ENCODE results near the gene EVI5. TPM values are rescaled to one million over a fixed set of nuclear protein-coding genes. Genes with fewer than 3 reads are reported as not detected.
"Not testable (repeated sequence)": the region's sequence is repeated elsewhere in the genome, so short reads cannot be mapped to it uniquely, and the experiment has no call there.

Gene EVI5
- polyA plus RNA-seq, 2 of the 4 experiments (the other 2 are of a cell fraction): 10.2 to 10.4 TPM

DNA sequence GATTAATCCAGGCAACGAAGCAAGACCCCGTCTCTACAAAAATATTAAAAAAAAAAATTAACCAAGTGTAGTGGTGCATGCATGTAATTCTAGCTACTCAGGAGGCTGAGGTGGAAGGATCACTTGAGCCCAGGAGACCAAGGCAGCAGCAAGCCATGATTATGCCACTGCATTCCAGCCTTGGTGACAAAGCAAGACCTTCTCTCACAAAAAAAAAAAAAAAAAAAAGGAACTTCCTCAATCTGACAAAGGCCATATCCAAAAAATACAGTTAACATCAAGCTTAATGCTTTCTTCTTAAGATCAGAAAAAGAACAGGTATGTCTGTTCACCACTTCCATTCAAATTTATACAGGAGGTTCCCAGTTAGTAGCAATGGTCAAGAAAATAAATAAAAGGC lies 54.4 kb downstream of the EVI5 start:
- FAIRE-seq: no peak
- ChIA-PET CTCF (no interaction called here), POLR2A (no interaction called here)
- Histone ChIP-seq H3K9me3 (no peaks in the 10 kb centered on the region), H3K4me3 (no peak overlapping the region), H3K4me1 (0 out of 3 replicates have a peak, but pooled peaks cover 8% of the 10 kb centered on the region), H3K4me2 (no peak overlapping the region), H3K27ac (no peak overlapping the region)
- TF ChIP-seq JUN (IDR thresholded peaks at IDR 0.05) (no peak), ZFP36 (IDR thresholded peaks at IDR 0.05; ENCODE audit: borderline replicate concordance, partially characterized antibody) (no peak)
- 76% methylated on average over 2 of the region's 2 CpGs for WGBS (ENCODE audit: missing lambda C conversion rate)
- ATAC-seq: no peak
- no peak for DNase-seq (ENCODE audit: low read depth in 1 of 2, low spot score in 1 of 2)

DNA sequence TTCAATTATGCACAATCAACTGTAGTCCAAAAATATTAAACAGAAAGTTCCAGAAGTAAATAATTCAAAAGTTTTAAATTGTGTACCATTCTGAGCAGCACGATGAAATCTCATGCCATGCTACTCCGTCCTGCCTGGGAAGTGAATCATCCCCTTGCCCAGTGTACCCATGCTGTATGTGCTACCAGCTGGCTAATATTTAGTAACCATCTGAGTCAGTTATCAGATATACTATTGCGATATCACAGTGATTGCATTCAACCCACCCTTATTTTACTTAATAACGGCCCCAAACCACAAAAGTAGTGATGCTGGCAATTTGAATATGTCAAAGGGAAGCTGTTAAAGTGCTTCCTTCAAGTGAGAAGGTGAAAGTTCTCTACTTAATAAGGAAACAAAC lies 56.2 kb downstream of the EVI5 start:
- 72% methylated on average over 4 of the region's 4 CpGs for WGBS (ENCODE audit: missing lambda C conversion rate)
- TF ChIP-seq CEBPB (IDR thresholded peaks at IDR 0.05) (peak; percentile 17; a peak in 2 of 4 replicates), FOSL2 (IDR thresholded peaks at IDR 0.05) (no peak), FOSL2 (CRISPR knock-in tag; IDR thresholded peaks at IDR 0.05) (no peak), HDAC2 (IDR thresholded peaks at IDR 0.05) (no peak)
- FAIRE-seq: no peak
- DNase-seq (ENCODE audit: low read depth in 1 of 2, low spot score in 1 of 2): peak in 1 of 2 experiments; percentile 7
- H3K4me1 ChIP-seq: 0 out of 3 replicates have a peak, but pooled peaks cover 8% of the 10 kb centered on the region
- H3K27ac ChIP-seq: peak overlapping the region in 1 of 2 experiments; percentile 70; a peak in 2 of 6 replicates
- peak; percentile 64 to 90 for ATAC-seq
- H3K4me3 ChIP-seq: no peak overlapping the region
- POLR2A ChIA-PET: no interaction called here
- no peaks in the 10 kb centered on the region for H3K9me3 ChIP-seq
- H3K4me2 ChIP-seq: no peak overlapping the region
- CTCF ChIA-PET: no interaction called here

DNA sequence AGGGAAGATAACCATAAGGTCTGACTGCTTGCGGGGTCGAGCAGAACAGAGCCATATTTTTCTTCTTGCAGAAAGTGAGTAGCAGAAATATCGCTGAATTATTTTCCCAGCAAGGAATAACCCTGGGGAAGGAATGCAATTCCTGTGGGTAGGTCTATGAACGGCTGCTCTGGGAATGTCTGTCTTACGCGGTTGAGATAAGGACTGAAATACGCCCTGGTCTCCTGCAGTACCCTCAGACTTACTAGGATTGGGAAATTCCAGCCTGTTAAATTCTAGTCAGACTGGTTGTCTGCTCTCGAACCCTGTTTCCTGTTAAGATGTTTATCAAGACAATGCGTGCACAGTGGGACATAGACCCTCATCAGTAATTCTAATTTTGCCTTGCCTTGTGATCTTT lies 61.2 kb downstream of the EVI5 start:
- H3K4me1 ChIP-seq; H3K27ac ChIP-seq; POLR2A ChIA-PET; CTCF ChIA-PET; DNase-seq (ENCODE audit: low read depth in 1 of 2, low spot score in 1 of 2); H3K9me3 ChIP-seq; FAIRE-seq; H3K4me2 ChIP-seq; H3K4me3 ChIP-seq; ATAC-seq: not testable (repeated sequence)
- WGBS (ENCODE audit: missing lambda C conversion rate): 87% methylated on average over 9 of the region's 9 CpGs

- Histone ChIP-seq H3K4me1 (no peaks in the 10 kb centered on the region), H3K9me3 (no peaks in the 10 kb centered on the region), H3K4me2 (no peak overlapping the region), H3K27ac (no peak overlapping the region), H3K4me3 (no peak overlapping the region)
- no peak for DNase-seq (ENCODE audit: low read depth in 1 of 2, low spot score in 1 of 2)
- FAIRE-seq: no peak
- TF ChIP-seq PHF8 (IDR thresholded peaks at IDR 0.05; ENCODE audit: borderline replicate concordance, low read depth) (no peak), HDAC2 (IDR thresholded peaks at IDR 0.05) (no peak), JUN (IDR thresholded peaks at IDR 0.05) (no peak), MAFK (IDR thresholded peaks at IDR 0.05; ENCODE audit: partially characterized antibody) (peak; percentile 6)
- ChIA-PET CTCF (no interaction called here), POLR2A (no interaction called here)
- ATAC-seq: no peak
Observed at GRCh38 chr1:92721886-92722285, 63.0 kb downstream of the EVI5 start.

DNA sequence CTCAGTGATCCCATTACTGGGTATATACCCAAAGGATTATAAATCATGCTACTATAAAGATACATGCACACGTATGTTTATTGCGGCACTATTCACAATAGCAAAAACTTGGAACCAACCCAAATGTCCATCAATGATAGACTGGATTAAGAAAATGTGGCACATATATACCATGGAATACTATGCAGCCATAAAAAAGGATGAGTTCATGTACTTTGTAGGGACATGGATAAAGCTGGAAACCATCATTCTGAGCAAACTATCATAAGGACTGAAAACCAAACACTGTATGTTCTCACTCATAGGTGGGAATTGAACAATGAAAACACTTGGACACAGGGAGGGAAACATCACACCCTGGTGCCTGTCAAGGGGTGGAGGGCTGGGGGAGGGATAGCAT lies 63.8 kb downstream of the EVI5 start:
- CTCF ChIA-PET; H3K27ac ChIP-seq; DNase-seq (ENCODE audit: low read depth in 1 of 2, low spot score in 1 of 2); FAIRE-seq; H3K4me3 ChIP-seq; H3K4me1 ChIP-seq; H3K4me2 ChIP-seq; ATAC-seq; POLR2A ChIA-PET; H3K9me3 ChIP-seq: not testable (repeated sequence)
- 100% methylated on average over 2 of the region's 2 CpGs for WGBS (ENCODE audit: missing lambda C conversion rate)

GRCh38 chr1:92715476-92715951 lies 69.4 kb downstream of the EVI5 start:
- H3K4me2 ChIP-seq; POLR2A ChIA-PET; DNase-seq (ENCODE audit: low read depth in 1 of 2, low spot score in 1 of 2); H3K27ac ChIP-seq; FAIRE-seq; H3K9me3 ChIP-seq; CTCF ChIA-PET; ATAC-seq; H3K4me3 ChIP-seq: not testable (repeated sequence)
- WGBS (ENCODE audit: missing lambda C conversion rate): 95% methylated on average over 7 of the region's 16 CpGs
- H3K4me1 ChIP-seq: peaks cover 18% of the 10 kb centered on the region

- ATAC-seq (no peak), FAIRE-seq (no peak), DNase-seq (ENCODE audit: low read depth in 1 of 2, low spot score in 1 of 2) (no peak)
- 59% methylated on average over 2 of the region's 2 CpGs for WGBS (ENCODE audit: missing lambda C conversion rate)
- Histone ChIP-seq H3K27ac (no peak overlapping the region), H3K4me3 (no peak overlapping the region), H3K4me2 (peak overlapping the region; percentile 40; the same call in 1 of the 3 replicates), H3K9me3 (no peaks in the 10 kb centered on the region), H3K4me1 (peaks cover 32% of the 10 kb centered on the region)
- CTCF ChIA-PET: interaction anchor here (0.7 kb wide), 1 partner anchor 19 kb away, joined by 3 read pairs; no protein-coding TSS in a partner anchor
- POLR2A ChIA-PET: no interaction called here
- TF ChIP-seq, protein P1, sequence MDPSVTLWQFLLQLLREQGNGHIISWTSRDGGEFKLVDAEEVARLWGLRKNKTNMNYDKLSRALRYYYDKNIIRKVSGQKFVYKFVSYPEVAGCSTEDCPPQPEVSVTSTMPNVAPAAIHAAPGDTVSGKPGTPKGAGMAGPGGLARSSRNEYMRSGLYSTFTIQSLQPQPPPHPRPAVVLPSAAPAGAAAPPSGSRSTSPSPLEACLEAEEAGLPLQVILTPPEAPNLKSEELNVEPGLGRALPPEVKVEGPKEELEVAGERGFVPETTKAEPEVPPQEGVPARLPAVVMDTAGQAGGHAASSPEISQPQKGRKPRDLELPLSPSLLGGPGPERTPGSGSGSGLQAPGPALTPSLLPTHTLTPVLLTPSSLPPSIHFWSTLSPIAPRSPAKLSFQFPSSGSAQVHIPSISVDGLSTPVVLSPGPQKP (IDR thresholded peaks at IDR 0.05; ENCODE audit: low read depth, low read length): no peak
- TF ChIP-seq NPAS2 (CRISPR knock-in tag; IDR thresholded peaks at IDR 0.05; ENCODE audit: borderline replicate concordance) (no peak), CHD2 (IDR thresholded peaks at IDR 0.05; ENCODE audit: low read length, partially characterized antibody) (no peak), CTCF (IDR thresholded peaks at IDR 0.05) (no peak), POLR2AphosphoS2 (conservative IDR thresholded peaks at IDR 0.05; ENCODE audit: low read length) (no peak), POLR2A (IDR thresholded peaks at IDR 0.05; ENCODE audit: low read length) (no peak)
- TF ChIP-seq, protein P2, sequence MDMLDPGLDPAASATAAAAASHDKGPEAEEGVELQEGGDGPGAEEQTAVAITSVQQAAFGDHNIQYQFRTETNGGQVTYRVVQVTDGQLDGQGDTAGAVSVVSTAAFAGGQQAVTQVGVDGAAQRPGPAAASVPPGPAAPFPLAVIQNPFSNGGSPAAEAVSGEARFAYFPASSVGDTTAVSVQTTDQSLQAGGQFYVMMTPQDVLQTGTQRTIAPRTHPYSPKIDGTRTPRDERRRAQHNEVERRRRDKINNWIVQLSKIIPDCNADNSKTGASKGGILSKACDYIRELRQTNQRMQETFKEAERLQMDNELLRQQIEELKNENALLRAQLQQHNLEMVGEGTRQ (IDR thresholded peaks at IDR 0.05): no peak
- TF ChIP-seq, protein P3, sequence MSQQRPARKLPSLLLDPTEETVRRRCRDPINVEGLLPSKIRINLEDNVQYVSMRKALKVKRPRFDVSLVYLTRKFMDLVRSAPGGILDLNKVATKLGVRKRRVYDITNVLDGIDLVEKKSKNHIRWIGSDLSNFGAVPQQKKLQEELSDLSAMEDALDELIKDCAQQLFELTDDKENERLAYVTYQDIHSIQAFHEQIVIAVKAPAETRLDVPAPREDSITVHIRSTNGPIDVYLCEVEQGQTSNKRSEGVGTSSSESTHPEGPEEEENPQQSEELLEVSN (IDR thresholded peaks at IDR 0.05; ENCODE audit: borderline replicate concordance, low read depth): no peak
Observed at GRCh38 chr1:92713939-92714338, 71.0 kb downstream of the EVI5 start.
